ENCODE measurements around the gene KCNIP1.

- TF ChIP-seq CTCF (CRISPR knock-in tag; IDR thresholded peaks at IDR 0.05), result no peak
- TF ChIP-seq MNT (IDR thresholded peaks at IDR 0.05), result no peak
- no peak for TF ChIP-seq RAD51 (IDR thresholded peaks at IDR 0.05; ENCODE audit: borderline replicate concordance)
These were observed 4.2 kb downstream of the KCNIP1 start for GRCh38 chr5:170508036-170508435.

Measured in HepG2 (cell line).